Gastroesophageal sphincter (tissue), 4 donors: Measurements from ENCODE around the gene FNDC3B. TPM values are rescaled to one million over a fixed set of nuclear protein-coding genes. Genes with fewer than 3 reads are reported as not detected.

Experiments used
- ATAC-seq: fragments of 150-250 bp; one replicate; pipeline ENCODE4 v1.9.1; 2016; ENCODE audit warnings: mild to moderate bottlenecking, moderate library complexity
- H3K27ac ChIP-seq, 4 donors: fragments of 200-600 bp; sonication (generic) in 3 of 4; 1 replicate in 3 of 4; 2 replicates in 1 of 4; pipeline ENCODE4 v1.5.1; 2016 to 2019
- H3K27me3 ChIP-seq: fragments of 200-600 bp; sonication (generic); one replicate; pipeline ENCODE4 v1.5.1; 2019
- H3K36me3 ChIP-seq, 2 donors: fragments of 200-600 bp; sonication (generic); one replicate each; pipeline ENCODE4 v1.5.1; 2019; ENCODE audit warnings: control low read depth in 1 of 2
- H3K4me1 ChIP-seq, 3 donors: fragments of 200-600 bp; sonication (generic); 1 replicate in 2 of 3; 2 replicates in 1 of 3; pipeline ENCODE4 v1.5.1; 2016 to 2019; ENCODE audit warnings: control low read depth in 2 of 3
- H3K4me3 ChIP-seq, 2 donors: fragments of 200-600 bp; sonication (generic); one replicate each; pipeline ENCODE4 v1.5.1; 2019; ENCODE audit warnings: mild to moderate bottlenecking in 1 of 2, moderate library complexity in 1 of 2
- H3K9me3 ChIP-seq, 3 donors: fragments of 200-600 bp; sonication (generic); one replicate each; pipeline ENCODE4 v1.5.1; 2017 to 2019; ENCODE audit warnings: control low read depth in 2 of 3
- EP300 ChIP-seq: sonication (generic); formaldehyde crosslinking; IDR thresholded peaks from one replicate; pipeline ENCODE4 v1.6.1; 2017; ENCODE audit warnings: antibody characterized with exemption, mild to moderate bottlenecking
- POLR2A ChIP-seq, 2 donors: fragments of 450-650 bp; IDR thresholded peaks; one replicate each; pipeline ENCODE4 v1.6.1; 2017; ENCODE audit warnings: antibody characterized with exemption in 2 of 2, mild to moderate bottlenecking in 2 of 2, moderate library complexity in 1 of 2
- POLR2AphosphoS5 ChIP-seq: sonication (generic); formaldehyde crosslinking; IDR thresholded peaks from one replicate; pipeline ENCODE4 v1.6.1; 2017; ENCODE audit warnings: antibody characterized with exemption
- WGBS, 2 donors: methylation state at CpG; one replicate each; pipeline ENCODE4 v1.1.5; 2018; ENCODE audit warnings: low coverage in 1 of 2; 5-methylcytosine and 5-hydroxymethylcytosine counted together
- total RNA-seq, 4 donors: library from RNA; depleted of rRNA; stranded (reverse); fragments of >200 nt; gene quantifications; one replicate each; pipeline ENCODE4 v1.1.0, GENCODE V29; 2016
- TF ChIP-seq, protein P1 (sequence below), 4 experiments: fragments of 200-600 bp in 2 of 4; fragments of 450-650 bp in 2 of 4; sonication (generic) in 1 of 4; IDR thresholded peaks; one replicate each; pipeline ENCODE4 v1.5.1; 2017 to 2019; ENCODE audit warnings: antibody characterized with exemption in 4 of 4, mild to moderate bottlenecking in 2 of 4, moderate library complexity in 2 of 4

The FNDC3B gene
- total RNA-seq, 4 donors from 2014 or later: 53.1 to 97.2 (median 70.8) TPM

DNA sequence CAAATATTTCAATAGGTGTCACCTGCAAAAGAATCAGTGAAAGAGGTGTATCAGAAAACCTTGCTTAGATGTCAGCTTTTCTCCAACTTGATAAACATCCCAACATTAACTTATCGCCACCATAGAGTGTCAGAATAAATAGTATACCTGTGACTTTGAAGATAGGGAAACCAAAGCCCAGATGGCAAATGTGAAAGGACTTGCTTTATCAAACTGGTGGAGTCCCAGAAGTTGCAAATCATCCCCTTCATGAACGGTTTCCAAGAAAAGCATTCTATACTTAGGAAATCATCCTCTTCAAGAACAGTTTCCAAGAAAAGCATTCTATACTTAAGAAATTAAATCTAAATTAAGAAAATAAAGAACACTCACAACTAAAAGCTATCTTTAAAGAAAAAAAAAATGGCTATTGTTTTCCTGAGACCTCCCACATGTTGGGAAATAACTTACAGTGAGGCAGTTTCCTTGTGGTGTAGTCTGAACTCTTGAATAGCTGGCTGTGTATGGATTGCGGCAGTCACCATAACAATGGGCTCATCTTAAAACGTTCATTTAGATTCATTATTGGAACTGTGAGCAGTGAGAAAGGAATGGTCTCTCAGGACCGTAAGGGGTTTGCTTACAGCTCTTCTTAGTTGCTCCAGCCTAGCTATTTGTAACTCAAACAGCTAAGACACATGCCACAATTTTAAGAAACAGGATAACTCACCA lies 352.4 kb downstream of the FNDC3B start:
- H3K4me3 ChIP-seq: no peak overlapping the region
- no peaks in the 10 kb centered on the region for H3K9me3 ChIP-seq
- TF ChIP-seq POLR2A (IDR thresholded peaks at IDR 0.05) (no peak), EP300 (no peak), POLR2AphosphoS5 (no peak)
- TF ChIP-seq, protein P1, sequence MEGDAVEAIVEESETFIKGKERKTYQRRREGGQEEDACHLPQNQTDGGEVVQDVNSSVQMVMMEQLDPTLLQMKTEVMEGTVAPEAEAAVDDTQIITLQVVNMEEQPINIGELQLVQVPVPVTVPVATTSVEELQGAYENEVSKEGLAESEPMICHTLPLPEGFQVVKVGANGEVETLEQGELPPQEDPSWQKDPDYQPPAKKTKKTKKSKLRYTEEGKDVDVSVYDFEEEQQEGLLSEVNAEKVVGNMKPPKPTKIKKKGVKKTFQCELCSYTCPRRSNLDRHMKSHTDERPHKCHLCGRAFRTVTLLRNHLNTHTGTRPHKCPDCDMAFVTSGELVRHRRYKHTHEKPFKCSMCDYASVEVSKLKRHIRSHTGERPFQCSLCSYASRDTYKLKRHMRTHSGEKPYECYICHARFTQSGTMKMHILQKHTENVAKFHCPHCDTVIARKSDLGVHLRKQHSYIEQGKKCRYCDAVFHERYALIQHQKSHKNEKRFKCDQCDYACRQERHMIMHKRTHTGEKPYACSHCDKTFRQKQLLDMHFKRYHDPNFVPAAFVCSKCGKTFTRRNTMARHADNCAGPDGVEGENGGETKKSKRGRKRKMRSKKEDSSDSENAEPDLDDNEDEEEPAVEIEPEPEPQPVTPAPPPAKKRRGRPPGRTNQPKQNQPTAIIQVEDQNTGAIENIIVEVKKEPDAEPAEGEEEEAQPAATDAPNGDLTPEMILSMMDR (IDR thresholded peaks at IDR 0.05): no peak
- H3K27ac ChIP-seq: peak overlapping the region in 1 of 4 donors; percentile 9
- no peak for ATAC-seq
- 22 to 52% methylated on average over 5 of the region's 5 CpGs for WGBS, 2 donors
- H3K27me3 ChIP-seq: no peaks in the 10 kb centered on the region
- peaks cover 0 to 11% of the 10 kb centered on the region in 2 donors for H3K36me3 ChIP-seq
- H3K4me1 ChIP-seq: peaks cover 0 to 40% (median 6%) of the 10 kb centered on the region in 3 donors

DNA sequence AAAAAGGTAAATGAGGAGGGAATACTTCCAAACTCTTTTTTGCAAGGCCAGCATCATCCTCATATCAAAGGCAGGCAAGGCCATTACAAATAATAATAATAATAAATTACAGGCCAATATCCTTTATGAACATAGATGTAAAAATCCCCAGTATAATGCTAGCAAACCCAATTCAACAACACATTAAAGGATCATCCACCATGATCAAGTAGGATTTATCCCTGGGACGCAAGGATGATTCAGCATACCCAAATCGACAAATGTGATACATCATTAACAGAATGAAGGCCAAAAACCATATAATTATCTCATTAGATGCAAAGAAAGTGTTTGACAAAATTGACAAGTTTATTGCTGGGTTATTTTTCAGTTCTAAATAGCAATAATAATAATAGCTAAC lies 355.3 kb downstream of the FNDC3B start:
- Histone ChIP-seq H3K9me3 (no peaks in the 10 kb centered on the region), H3K36me3 (peaks cover 0 to 35% of the 10 kb centered on the region in 2 donors), H3K27ac (no peak overlapping the region), H3K4me1 (peaks cover 0 to 28% (median 6%) of the 10 kb centered on the region in 3 donors), H3K27me3 (no peaks in the 10 kb centered on the region), H3K4me3 (no peak overlapping the region)
- 91 to 97% methylated on average over 2 of the region's 2 CpGs for WGBS, 2 donors
- TF ChIP-seq, protein P1 (IDR thresholded peaks at IDR 0.05): no peak
- TF ChIP-seq POLR2A (IDR thresholded peaks at IDR 0.05): no peak
- TF ChIP-seq POLR2AphosphoS5: no peak
- TF ChIP-seq EP300: no peak
- no peak for ATAC-seq

DNA sequence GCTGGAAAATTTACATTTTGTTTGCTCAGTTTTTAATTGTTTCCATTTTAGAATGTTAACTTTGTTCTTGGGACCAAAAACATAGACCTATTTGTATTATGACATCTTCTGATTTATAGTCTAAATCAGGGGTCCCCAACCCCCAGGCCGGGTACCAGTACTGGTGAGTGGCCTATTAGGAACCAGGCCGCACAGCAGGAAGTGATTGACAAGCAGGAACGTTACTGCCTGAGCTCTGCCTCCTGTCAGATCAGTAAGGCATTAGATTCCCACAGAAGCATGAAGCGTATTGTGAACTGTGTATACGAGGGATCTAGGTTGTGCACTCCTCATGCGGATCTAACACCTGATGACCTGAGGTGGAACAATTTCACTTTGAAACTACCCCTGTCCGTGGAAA lies 357.0 kb downstream of the FNDC3B start:
- 78 to 98% methylated on average over 6 to 7 of the region's 7 CpGs for WGBS, 2 donors
- no peak for ATAC-seq
- H3K9me3 ChIP-seq: no peaks in the 10 kb centered on the region
- no peak overlapping the region for H3K27ac ChIP-seq
- no peaks in the 10 kb centered on the region for H3K27me3 ChIP-seq
- H3K4me3 ChIP-seq: no peak overlapping the region
- H3K36me3 ChIP-seq: peaks cover 0 to 45% of the 10 kb centered on the region in 2 donors
- TF ChIP-seq POLR2AphosphoS5 (no peak), POLR2A (IDR thresholded peaks at IDR 0.05) (no peak), EP300 (no peak)
- TF ChIP-seq, protein P1 (IDR thresholded peaks at IDR 0.05): no peak
- peaks cover 0 to 11% (median 2%) of the 10 kb centered on the region in 3 donors for H3K4me1 ChIP-seq

DNA sequence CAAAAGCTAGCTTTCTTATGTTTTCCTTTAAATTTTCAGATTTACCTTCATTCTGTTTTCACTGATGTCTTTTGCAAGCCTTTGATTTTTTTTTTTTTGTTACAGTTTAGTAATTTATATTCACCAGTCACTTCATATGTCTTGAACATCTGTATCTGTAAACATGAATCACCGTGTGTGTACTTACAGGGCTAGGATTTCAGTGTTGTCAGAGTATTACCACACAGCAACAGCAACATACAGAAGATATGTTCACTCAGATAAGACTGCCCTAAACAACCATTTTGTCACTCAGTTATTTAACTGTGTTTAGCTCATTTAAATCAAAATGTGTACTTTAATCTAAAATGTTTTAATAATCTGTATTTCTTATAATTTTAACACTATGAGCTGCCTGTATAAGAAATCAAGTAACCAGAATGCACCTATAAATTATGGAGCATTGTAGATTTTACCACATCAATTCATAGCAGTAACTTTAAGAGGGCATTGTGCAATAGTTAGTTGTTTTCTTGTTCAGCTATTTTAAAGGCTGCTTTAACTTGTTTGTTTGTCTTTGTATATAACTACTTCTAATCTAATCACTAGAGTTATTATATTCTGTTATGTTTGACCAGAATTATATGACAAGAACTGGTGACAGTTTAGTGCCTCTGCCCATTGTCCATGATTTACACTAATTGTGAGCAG lies 358.5 kb downstream of the FNDC3B start:
- peaks cover 0 to 54% of the 10 kb centered on the region in 2 donors for H3K36me3 ChIP-seq
- H3K4me1 ChIP-seq: no peaks in the 10 kb centered on the region
- H3K27me3 ChIP-seq: no peaks in the 10 kb centered on the region
- no peak overlapping the region for H3K27ac ChIP-seq
- 22 to 27% methylated on average over 1 of the region's 1 CpG for WGBS, 2 donors
- TF ChIP-seq, protein P1 (IDR thresholded peaks at IDR 0.05): no peak
- no peak for ATAC-seq
- no peak overlapping the region for H3K4me3 ChIP-seq
- no peaks in the 10 kb centered on the region for H3K9me3 ChIP-seq

DNA sequence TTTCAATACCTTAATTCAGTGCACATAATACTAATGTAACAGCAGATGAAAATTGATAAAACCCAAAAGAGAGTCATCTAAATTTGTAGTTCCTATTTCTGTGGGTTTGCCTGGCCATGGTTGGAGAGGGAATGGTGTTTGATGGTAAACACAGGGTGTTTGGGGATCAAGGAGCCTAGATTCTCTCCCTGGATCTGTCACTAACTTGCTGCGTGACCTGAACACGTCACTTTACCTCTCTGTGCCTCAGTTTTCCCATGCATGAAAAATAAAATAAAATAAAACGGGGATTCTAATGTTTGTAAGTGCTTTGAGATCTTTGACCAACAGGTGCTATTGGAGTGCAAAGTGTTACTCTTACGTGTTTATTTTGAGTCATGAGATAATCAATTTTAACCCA lies 359.1 kb downstream of the FNDC3B start:
- Histone ChIP-seq H3K27ac (no peak overlapping the region), H3K9me3 (no peaks in the 10 kb centered on the region), H3K36me3 (peaks cover 0 to 54% of the 10 kb centered on the region in 2 donors), H3K4me1 (no peaks in the 10 kb centered on the region), H3K27me3 (no peaks in the 10 kb centered on the region), H3K4me3 (no peak overlapping the region)
- no peak for ATAC-seq
- no peak for TF ChIP-seq POLR2A (IDR thresholded peaks at IDR 0.05)
- TF ChIP-seq EP300: no peak
- TF ChIP-seq, protein P1 (IDR thresholded peaks at IDR 0.05): no peak
- no peak for TF ChIP-seq POLR2AphosphoS5
- WGBS, 2 donors: 93% methylated on average over 4 of the region's 4 CpGs
